Astrocyte (in vitro differentiated cells and primary cell): ENCODE data around the gene CCDC78. TPM values are rescaled to one million over a fixed set of nuclear protein-coding genes. Genes with fewer than 3 reads are reported as not detected.

Source experiments
- DNase-seq: peaks from one replicate; pipeline ENCODE4 v3.0.0-alpha.2; 2010; ENCODE audit warnings: low read depth
- FAIRE-seq: peaks from 2 replicates; lab custom pipeline; 2011; peaks lifted over from hg19 to GRCh38; lab: Jason Lieb, UNC
- H2AFZ ChIP-seq: 2 replicates; pipeline ENCODE4 v1.6.0; 2012; ENCODE audit warnings: low read depth, low read length, inconsistent platforms
- H3K27ac ChIP-seq: 2 replicates; pipeline ENCODE4 v1.5.1; 2011; ENCODE audit warnings: low read depth, low read length, inconsistent platforms
- H3K27me3 ChIP-seq: 2 replicates; pipeline ENCODE4 v1.6.0; 2011; ENCODE audit warnings: low read length, inconsistent platforms; ENCODE audit not compliant: insufficient read depth
- H3K36me3 ChIP-seq: 2 replicates; pipeline ENCODE4 v1.5.1; 2011; ENCODE audit warnings: low read length, inconsistent platforms; ENCODE audit not compliant: insufficient read depth
- H3K4me1 ChIP-seq: 2 replicates; pipeline ENCODE4 v1.5.1; 2011; ENCODE audit warnings: low read length, inconsistent platforms; ENCODE audit not compliant: insufficient read depth
- H3K4me2 ChIP-seq: 2 replicates; pipeline ENCODE4 v1.6.0; 2012; ENCODE audit warnings: low read length, inconsistent platforms
- H3K4me3 ChIP-seq: 2 replicates; pipeline ENCODE4 v1.5.1; 2011; ENCODE audit warnings: low read depth, mild to moderate bottlenecking, low read length, inconsistent platforms; ENCODE audit not compliant: insufficient read depth
- H3K79me2 ChIP-seq: 2 replicates; pipeline ENCODE4 v1.6.0; 2012; ENCODE audit warnings: mild to moderate bottlenecking, low read length, inconsistent platforms; ENCODE audit not compliant: insufficient read depth
- H3K9ac ChIP-seq: 2 replicates; pipeline ENCODE4 v1.6.0; 2012; ENCODE audit warnings: mild to moderate bottlenecking, low read length, inconsistent platforms
- H3K9me3 ChIP-seq: 2 replicates; pipeline ENCODE4 v1.5.1; 2012; ENCODE audit warnings: low read depth, mild to moderate bottlenecking, low read length, inconsistent platforms; ENCODE audit not compliant: insufficient read depth
- H4K20me1 ChIP-seq: 2 replicates; pipeline ENCODE4 v1.6.0; 2012; ENCODE audit warnings: low read length, inconsistent platforms; ENCODE audit not compliant: insufficient read depth
- H3K27ac Mint-ChIP-seq: one replicate; pipeline ENCODE4 v1.8.0; 2021; ENCODE audit warnings: mild to moderate bottlenecking, mixed read lengths; ENCODE audit not compliant: unreplicated experiment
- H3K27me3 Mint-ChIP-seq: one replicate; pipeline ENCODE4 v1.8.0; 2021; ENCODE audit warnings: low read depth, mixed read lengths; ENCODE audit not compliant: unreplicated experiment
- H3K36me3 Mint-ChIP-seq: one replicate; pipeline ENCODE4 v1.8.0; 2021; ENCODE audit warnings: low read depth, mixed read lengths; ENCODE audit not compliant: unreplicated experiment
- H3K4me1 Mint-ChIP-seq: one replicate; pipeline ENCODE4 v1.8.0; 2021; ENCODE audit warnings: low read depth, mixed read lengths; ENCODE audit not compliant: unreplicated experiment
- H3K4me3 Mint-ChIP-seq: one replicate; pipeline ENCODE4 v1.8.0; 2021; ENCODE audit warnings: mild to moderate bottlenecking, moderate library complexity, mixed read lengths; ENCODE audit not compliant: unreplicated experiment
- H3K9me3 Mint-ChIP-seq: one replicate; pipeline ENCODE4 v1.8.0; 2021; ENCODE audit warnings: mild to moderate bottlenecking, mixed read lengths; ENCODE audit not compliant: unreplicated experiment
- EZH2 ChIP-seq: IDR thresholded peaks from 2 replicates; pipeline ENCODE4 v1.6.1; 2012; ENCODE audit warnings: mild to moderate bottlenecking, low read length, inconsistent platforms; ENCODE audit not compliant: insufficient read depth
- total RNA-seq: library from RNA; stranded (reverse); gene quantifications from 2 replicates; pipeline ENCODE4 v1.2.1, GENCODE V29; 2021
- TF ChIP-seq, protein P1 (sequence below): IDR thresholded peaks from 2 replicates; pipeline ENCODE4 v1.5.1; 2011; ENCODE audit warnings: low read depth, mild to moderate bottlenecking, inconsistent platforms, low read length, moderate library complexity; ENCODE audit not compliant: insufficient read depth

The CCDC78 gene
- total RNA-seq, 1 donor from 2014 or later = 4.7 TPM

DNA sequence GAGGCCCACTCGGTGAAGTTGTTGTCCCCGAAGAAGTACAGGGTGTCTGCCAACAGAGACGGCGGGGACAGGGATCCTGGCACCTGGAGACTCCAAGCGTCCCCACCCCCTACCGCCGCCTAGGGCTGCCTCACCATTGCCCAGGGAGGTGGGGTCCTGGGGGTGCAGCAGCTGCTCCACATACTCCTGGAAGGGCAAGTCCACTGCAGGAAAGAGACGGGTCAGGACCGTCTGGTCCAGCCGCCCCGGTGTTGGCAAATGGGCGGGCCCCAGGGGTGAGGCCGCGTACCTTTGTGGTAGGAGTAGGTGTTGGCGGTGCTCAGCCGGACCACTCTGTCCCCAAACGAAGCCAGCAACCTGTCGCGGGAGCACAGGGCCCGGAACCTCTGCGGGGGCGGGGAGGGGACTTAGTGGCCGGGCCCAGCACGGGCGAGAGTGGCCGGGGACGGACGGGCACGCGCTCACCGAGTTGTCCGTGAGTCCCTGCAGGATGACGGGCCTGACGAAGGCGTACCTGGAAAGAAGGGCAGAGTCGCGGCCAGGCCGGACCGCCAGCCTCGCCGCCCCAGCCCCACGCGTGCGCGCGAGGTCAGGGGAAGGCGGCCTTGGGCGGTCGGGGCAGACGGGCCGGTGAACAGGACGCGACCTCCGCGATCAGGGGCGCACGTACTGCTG lies 42.7 kb downstream of the CCDC78 start:
- Histone ChIP-seq H3K4me1 (peaks cover 32% of the 10 kb centered on the region), H3K27ac (peak overlapping the region; percentile 50), H3K9me3 (no peaks in the 10 kb centered on the region), H3K4me3 (peak overlapping the region; percentile 57), H3K9ac (peak overlapping the region; percentile 65), H3K36me3 (peaks cover 3% of the 10 kb centered on the region), H3K79me2 (peaks cover 64% of the 10 kb centered on the region), H2AFZ (no peak overlapping the region), H3K27me3 (no peaks in the 10 kb centered on the region), H4K20me1 (peaks cover 31% of the 10 kb centered on the region), H3K4me2 (peak overlapping the region; percentile 88)
- Mint-ChIP-seq H3K36me3 (peaks cover 10% of the 10 kb centered on the region), H3K4me1 (peaks cover 13% of the 10 kb centered on the region), H3K27me3 (no peaks in the 10 kb centered on the region), H3K27ac (peak overlapping the region; percentile 47), H3K4me3 (peak overlapping the region; percentile 78), H3K9me3 (no peaks in the 10 kb centered on the region)
- TF ChIP-seq EZH2 = no peak
- TF ChIP-seq, protein P1, sequence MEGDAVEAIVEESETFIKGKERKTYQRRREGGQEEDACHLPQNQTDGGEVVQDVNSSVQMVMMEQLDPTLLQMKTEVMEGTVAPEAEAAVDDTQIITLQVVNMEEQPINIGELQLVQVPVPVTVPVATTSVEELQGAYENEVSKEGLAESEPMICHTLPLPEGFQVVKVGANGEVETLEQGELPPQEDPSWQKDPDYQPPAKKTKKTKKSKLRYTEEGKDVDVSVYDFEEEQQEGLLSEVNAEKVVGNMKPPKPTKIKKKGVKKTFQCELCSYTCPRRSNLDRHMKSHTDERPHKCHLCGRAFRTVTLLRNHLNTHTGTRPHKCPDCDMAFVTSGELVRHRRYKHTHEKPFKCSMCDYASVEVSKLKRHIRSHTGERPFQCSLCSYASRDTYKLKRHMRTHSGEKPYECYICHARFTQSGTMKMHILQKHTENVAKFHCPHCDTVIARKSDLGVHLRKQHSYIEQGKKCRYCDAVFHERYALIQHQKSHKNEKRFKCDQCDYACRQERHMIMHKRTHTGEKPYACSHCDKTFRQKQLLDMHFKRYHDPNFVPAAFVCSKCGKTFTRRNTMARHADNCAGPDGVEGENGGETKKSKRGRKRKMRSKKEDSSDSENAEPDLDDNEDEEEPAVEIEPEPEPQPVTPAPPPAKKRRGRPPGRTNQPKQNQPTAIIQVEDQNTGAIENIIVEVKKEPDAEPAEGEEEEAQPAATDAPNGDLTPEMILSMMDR = no peak
- DNase-seq (no peak), FAIRE-seq (no peak)

DNA sequence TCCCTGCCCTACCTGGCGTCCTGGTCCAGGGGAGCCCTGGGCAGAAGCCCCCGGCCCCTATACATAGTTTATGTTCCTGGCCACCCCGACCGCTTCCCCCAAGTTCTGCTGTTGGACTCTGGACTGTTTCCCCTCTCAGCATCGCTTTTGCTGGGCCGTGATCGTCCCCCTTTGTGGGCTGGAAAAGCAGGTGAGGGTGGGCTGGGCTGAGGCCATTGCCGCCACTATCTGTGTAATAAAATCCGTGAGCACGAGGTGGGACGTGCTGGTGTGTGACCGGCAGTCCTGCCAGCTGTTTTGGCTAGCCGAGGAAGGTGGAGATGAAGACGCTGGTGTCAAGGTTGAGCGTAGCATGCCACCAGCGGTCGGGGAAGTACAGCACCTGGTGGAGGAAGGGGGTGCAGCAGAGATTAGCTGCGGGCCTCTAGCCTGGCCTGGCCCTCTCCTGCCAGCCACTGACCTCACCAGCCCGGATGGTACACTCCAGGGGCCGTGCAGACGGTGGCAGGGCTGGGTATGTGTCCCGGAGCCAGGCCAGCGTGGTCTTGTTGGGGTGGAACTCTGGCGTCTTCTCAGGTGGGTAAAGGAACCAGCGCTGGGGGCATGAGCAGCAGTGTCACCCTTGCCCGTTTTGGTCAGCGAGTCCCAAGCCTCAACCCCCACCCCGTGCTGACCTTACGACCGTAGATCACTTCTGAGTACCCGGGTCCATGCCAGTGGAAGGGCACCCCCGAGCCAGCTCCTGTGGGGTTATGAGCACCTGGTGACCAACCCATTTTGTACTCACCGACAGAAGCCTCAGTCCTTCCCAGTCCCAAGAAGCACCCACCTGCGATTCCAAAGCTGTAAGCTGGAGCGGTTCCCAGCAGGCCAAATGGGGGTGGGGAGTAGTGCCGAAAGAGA lies 43.5 kb downstream of the CCDC78 start:
- Histone ChIP-seq H3K4me1 (peaks cover 32% of the 10 kb centered on the region), H3K27me3 (no peaks in the 10 kb centered on the region), H3K4me2 (peak overlapping the region; percentile 88), H3K9me3 (no peaks in the 10 kb centered on the region), H3K9ac (peak overlapping the region; percentile 65), H3K4me3 (no peak overlapping the region), H3K79me2 (peaks cover 60% of the 10 kb centered on the region), H3K27ac (no peak overlapping the region), H4K20me1 (peaks cover 31% of the 10 kb centered on the region), H3K36me3 (peaks cover 3% of the 10 kb centered on the region), H2AFZ (no peak overlapping the region)
- no peak for FAIRE-seq
- no peaks in the 10 kb centered on the region for H3K27me3 Mint-ChIP-seq
- peak overlapping the region; percentile 34 for H3K27ac Mint-ChIP-seq
- H3K36me3 Mint-ChIP-seq = peaks cover 10% of the 10 kb centered on the region
- H3K4me1 Mint-ChIP-seq = peaks cover 13% of the 10 kb centered on the region
- no peaks in the 10 kb centered on the region for H3K9me3 Mint-ChIP-seq
- H3K4me3 Mint-ChIP-seq = peak overlapping the region; percentile 78
- no peak for TF ChIP-seq EZH2
- TF ChIP-seq, protein P1 = no peak
- no peak for DNase-seq
